HG02571 (cell line): ENCODE measurements around the gene SLC7A8.
A peak's percentile ranks its signal among the peaks of the same experiment; 100 is the strongest.

Experiments used
- ATAC-seq: cut with Tn5 transposase; IDR thresholded peaks from one replicate; pipeline ENCODE4 v1.9.1; 2021; ENCODE audit warnings: mild to moderate bottlenecking, moderate library complexity; ENCODE audit not compliant: unreplicated experiment

The SLC7A8 gene

DNA sequence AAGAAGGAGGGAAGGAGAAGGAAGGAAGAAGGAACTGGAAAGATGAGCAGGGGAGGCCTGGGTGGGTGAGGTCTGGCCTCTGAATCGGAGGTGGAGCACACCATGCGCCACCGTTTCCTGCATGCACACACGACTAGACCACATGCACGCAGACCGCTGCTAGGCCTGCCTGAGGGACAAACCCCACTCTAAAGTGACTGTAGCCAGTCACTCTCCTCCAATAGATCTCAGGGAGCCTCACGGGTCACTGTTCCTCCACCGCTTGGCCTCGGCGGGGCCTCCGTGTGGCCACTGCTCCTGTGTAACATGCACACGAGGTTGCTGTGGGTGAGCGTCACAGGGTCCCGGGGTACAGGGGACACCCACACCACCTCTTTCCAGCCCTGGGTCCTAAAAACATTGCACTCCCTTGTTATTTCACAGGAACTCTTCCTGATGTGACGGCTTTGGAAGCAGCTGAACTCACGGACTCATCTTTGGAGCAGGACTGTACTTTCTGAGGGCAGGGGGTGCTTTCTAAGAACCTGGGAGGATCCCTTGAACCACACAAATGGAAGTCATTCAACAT lies 46.8 kb downstream of the SLC7A8 start:
- ATAC-seq = no peak

DNA sequence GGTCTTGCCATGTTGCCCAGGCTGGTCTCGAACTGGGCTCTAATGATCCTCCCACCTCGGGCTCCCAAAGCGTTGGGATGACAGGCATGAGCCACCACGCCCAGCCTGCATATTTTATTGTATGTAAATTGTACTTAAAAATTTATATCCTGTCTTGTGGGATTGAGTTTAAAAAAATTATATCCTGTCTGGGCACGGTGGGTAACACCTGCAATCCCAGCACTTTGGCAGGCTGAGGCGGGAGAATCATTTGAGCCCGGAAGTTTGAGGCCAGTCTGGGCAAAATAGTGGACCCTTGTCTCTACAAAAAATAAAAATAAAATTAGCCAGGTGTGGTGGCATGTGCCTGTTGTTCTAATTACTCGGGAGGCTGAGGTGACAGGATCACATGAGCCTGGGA lies 50.5 kb downstream of the SLC7A8 start:
- no peak for ATAC-seq

DNA sequence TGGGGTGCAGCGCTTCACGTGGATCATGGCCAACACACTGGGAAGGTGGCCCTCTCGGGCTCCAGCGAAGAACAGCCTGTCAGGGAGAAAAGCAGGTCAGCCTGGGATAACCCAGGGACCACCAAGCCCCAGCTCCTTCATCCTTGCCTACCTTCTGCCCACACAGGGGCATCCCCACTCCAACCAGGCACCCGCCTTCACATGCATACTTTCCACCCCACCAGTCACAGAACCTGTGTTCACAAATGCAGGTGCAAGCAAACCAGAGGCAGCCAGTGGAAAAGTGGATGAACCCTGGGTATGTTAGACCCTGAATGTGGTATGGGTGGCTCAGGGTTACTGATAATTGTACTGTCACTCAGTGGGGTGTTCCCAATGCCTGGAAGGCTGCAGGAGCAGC lies 52.0 kb downstream of the SLC7A8 start:
- no peak for ATAC-seq

DNA sequence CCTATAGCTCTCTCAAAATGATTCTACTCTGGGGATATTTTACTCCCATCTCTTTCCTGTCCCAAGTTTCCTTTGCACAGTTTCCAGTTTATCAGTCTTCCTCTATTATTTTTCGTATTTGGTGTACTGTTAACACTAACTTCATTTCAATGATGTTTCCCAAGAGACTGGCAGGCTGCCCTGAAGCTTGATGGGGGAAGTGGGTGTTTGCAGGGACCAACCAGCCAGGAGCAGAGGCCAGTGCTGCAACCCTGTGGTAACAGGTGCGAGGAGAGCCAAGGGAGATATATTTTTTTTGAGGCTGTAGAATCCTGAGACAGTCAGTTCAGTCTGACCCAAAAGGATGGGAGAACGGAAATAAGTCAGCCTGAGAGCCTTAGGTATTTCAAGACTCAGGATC lies 52.6 kb downstream of the SLC7A8 start:
- no peak for ATAC-seq

DNA sequence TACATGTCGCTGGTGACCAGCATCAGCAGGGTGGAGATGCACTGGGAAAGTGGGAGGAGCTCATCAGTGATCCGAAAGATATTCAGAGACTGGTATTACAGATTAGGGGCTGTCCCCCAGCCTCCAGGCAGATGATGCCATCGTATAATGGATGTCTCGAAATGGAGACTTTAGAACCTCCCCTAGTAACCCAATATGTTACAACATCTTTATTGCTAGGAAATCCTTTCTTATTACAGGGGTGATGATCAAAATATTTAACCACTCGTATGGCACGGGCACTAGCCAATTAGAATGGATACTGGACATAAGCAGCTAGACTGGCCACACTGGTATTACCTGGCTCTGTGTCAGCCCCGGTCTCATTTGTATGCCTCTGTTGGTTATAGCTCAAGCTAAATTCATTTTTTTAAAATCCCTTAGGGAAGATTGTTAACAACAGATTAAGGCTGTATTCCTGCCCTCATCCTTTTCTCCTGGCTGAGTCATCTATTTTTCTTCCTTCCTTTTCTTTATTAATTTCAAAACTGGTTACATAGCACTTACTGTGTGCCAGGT lies 53.6 kb downstream of the SLC7A8 start:
- no peak for ATAC-seq

DNA sequence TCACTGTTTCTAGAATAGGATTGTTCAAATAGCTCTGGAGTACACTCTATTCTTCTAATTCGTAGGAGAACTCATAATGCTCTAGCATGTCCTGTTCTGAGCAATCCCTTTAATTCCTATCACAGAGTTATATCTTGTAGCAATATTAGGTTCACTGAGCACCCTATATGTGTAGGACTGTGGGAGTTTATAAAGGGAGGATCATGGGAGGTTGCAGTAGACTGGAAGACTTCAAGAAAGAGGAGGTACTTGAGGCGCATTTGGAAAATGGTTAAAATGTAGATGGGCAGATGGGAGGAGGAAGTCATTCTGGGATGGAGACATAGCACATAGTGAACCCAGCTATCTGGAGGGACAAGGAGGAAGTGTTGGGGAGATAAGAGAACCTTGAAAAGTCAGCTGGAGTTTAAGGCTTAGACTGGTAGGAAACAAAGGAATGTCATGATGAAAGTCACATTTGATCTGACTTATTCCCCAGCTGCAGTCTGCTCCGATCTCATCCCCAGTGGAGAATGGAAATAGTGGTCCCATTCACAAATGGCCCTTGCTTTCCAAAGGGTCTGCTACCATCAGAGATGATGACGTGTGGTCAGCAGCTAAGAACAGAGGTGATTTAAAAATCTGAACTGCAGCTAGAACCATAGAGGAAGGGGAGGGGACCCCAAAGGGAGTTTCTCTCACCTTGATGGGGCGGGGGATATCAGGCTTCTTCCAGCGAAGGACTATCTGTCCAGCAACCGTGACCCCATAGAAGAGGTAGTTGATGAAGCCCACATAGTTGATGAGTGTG lies 54.3 kb downstream of the SLC7A8 start:
- no peak for ATAC-seq

DNA sequence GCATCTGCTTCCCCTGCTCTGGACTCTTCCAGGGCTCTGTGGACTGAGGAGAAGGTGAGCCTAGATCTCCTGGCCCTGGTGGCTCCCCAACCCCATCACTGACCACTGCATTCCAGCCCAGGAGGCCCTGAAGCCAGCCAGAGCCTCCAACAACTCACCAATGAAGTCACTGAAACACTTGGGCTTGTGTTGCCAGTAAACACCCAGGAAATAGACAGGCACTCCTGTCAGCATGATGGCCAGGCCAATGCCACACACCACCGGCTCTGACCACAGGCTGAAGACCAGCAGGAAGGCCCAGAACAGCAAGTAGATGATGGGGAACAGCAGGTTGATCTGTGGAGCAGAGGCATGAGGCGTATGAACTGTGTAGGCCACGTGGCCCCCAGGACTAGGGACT lies 55.6 kb downstream of the SLC7A8 start:
- no peak for ATAC-seq

DNA sequence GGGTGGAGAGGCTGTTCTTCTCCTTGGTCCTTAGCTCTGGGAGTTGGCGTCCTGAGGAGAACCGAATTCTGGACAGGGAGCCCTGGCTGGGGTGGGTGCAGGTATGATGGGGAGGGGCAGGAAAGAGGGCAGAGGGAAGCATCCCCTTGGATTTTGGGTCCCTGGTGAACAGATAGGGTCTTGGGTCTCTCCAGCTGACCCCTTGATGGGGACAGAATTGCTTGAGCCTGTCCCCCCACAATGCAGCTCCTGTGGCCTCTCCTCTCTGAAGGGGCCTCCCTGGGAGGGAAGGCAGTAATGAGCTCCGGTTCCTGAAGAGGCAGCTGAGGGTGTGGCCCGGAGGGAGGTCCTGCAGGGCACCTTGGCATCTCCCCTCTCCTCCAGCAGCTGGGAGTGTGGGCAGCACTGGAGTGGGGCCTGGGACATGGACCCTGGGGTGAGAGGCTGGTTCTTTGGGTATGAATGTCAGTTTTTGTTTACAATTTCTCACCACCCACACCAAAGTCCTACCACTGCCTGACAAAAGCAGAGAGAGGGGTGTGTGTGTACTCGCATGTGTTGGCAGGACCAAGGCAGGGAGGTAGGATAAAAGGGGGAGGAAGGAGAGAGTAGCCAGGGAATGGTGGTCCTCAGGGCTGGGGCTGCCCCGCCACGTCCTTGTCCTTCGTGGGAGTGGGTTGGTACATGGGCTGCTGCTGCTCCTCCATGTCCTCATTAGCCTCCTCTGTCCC lies 56.7 kb downstream of the SLC7A8 start:
- ATAC-seq = no peak

DNA sequence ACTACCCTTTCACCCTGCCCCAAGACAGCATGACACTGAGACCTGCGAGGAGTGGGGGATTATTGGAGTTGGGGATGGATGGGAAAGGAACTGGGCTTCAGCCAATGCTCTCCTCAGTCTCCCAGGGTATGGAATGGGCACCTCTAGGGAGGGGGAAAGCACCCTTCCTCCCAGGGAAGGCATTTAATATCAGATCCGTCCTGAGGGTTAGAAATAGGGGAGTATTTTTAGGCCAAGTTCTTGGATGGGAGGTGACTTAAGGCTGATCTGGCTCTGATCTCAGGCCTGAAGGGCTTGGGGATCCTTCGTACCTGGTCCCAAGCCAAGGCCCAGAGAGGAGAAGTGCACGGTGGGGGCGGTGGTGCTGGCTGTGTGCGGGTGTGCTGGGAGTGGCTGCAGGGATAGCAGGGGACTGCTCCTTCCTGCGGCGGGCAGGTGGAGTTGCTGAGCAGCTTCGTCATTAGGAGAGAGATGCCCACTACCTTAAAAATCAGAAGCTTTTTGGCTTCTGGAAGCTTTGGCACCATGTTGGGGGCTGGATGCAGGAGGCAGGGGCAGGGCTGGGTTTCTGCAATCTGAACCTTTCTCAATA lies 57.4 kb downstream of the SLC7A8 start:
- no peak for ATAC-seq

DNA sequence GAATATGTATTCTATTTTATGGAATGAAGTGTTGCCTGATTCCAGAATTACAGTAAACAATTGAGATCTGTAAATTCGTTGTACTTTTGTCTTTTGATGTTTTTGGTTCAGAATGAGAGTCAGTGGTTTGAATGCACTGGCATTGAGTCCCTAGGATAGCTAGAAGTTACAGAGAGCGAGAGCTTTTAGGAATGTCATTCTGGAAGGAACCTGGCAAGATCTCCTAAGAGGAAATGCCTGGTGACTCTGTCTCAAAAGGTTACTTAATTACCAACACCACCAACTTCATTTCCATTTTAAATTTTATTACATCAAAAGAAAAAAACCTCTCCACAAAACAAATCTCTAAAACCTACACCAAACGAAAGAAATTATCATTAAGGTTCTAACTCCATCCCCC lies 58.4 kb downstream of the SLC7A8 start:
- no peak for ATAC-seq

DNA sequence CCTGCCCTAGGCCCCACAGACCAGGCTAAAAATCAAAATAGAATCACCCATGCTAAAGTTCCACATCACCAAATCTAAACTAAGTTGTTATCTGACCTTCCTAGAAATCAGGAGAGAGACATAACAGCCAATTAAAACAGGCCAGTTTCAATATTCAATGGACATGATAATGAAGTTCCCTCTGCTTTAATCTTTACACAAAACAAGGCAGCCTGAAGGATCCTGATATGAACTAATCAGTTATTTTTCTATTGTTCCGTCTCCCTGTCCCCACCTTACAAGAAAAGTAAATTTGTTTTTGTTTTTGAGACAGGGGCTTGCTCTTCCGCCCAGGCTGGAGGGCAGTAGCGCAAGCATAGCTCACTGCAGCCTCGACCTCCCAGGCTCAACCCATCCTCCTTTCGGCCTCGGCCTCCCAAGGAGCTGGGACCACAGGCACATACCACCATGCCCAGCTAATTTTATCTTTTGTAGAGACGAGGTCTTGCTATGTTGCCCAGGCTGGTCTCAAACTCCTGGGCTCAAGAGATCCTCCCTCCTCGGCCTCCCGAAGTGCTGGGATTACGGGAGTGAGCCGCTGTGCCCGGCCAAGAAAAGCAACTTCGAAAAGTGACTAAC lies 59.0 kb downstream of the SLC7A8 start:
- no peak for ATAC-seq

DNA sequence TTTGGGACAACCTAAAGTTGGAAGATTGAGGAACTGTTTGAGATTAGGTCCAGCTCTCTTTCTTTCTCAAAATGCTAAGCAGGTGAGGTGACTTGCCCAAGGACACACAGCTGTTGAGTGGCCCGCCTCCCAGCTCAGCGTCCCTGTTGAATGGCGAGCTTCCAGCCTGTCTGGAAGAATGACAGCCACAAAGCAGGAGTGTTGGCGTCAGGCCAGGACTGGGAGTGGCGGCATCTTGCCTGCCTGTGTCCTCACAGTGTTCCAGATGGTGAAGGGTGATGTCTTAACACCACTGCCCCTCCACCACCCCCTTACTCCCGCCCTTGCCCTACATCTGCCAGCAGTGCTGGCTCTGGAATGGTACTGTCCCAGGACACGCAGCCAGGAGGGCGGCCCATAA lies 60.0 kb downstream of the SLC7A8 start:
- no peak for ATAC-seq

DNA sequence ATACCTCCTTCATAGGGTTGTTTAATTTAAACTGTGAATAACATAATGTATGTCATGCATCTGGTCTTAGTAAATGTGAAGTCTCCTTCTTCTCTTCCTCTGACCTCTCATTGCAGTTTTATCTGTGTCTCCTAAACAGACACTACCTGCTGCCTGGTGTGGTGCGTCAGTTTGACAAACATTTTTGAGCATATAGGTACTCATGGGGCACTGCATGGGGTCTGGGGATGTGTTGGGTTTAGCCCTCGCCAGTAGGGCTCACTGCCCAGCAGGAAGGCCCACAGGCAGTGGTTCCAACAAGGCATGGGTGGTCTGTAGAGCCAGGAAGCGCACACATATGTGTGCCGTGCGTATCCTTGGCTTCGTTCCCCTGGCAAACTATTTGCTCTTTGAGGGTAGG lies 61.4 kb downstream of the SLC7A8 start:
- no peak for ATAC-seq

DNA sequence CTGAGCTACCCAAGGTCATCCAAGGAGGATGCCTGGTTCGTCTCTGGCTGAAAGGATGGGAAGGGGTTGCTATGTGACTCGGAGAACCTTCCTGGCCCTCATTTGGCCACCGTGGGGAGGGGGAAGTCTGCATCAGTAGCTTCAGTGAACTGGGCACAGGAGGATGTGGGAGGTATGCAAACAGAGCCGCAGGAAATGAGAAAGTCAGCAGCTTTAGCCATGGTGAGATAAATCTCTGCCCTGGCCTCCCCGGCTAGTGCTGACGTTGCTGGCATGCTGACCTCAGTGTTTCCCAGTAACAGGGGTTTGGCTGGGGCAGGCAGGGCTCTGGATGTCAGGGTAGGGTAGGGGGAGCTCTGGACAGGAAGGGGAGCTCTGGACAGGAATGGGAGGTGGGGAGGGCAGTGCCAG lies 62.1 kb downstream of the SLC7A8 start:
- no peak for ATAC-seq

DNA sequence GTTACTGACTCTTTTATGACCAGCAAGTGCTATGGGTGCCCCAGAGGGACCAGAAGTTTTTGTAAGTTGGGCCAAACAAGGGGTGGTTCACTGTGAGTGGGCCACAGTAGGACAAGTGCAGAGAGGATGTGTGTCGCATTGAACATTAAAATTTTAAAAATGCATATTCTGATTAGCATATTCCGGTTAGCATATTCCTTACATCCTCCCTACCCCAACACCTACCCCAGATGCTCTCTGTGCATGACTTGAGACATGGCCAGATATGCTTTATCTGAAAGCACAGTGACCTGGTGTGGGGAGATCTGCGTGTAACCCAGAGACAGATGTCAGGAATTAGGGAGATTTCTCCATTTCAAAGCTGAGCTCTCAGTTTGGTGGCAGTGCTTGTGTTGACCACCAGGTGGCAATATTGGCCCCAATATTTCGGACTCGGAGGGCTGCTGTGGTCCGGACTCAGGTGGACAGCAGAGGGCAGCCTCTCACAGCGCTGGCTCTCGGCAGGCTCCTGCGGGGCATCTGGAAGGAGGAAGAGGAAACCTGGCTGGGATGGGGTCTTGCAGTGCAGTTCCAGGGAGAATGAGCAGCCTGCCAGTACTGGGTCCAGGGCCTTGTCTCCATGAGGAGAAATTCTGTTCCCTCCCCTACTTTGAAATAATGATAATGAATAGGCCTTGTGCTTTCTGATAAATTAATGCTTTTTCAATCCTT lies 62.8 kb downstream of the SLC7A8 start:
- peak; percentile 75 for ATAC-seq

DNA sequence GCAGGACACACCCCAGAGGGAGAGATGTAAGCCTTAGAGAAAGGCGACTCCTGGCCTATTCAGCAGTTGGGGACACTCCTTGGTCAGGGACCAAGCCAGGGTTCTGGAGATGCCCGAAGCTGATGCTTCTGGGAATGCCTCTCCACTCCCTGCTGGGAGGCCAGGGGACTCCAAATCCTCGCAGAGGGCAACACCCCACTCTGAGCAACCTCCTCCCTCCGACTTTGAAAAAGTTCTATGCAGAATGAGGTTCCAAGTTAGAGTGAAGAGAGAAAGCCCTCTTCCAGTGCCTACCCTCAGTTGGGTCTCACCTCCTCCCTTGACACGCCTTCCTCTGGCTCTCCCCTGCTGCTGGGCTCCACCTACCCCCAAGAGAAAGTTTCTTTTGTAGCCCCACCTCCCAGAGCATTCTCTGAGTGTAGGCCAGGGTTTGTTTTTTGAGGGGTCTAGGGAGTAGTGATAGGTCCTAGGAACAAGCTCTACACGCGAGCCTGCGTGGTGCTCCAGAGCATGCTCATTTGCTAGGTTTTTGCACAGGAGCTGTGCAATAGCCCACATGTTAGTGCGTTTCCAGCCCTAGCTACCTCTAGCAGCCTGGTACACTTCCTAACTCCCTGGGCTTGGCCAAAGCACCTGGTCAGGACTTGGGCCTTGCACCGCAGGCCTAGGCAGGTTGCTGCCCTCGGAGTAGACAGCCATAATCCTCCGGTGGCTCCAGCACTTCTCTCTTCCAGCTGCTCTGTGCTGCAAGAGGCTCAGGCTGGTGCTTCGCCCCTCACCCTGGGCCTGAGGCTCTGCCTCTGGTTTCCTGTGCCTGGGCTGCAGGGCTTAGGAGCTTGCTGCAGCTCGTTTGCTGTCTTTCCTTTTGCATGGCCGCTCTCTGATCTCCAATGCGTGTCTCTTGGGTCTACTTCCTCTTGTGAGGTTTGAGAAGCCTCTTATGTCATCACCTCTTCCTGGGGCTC lies 63.8 kb downstream of the SLC7A8 start:
- ATAC-seq = no peak

DNA sequence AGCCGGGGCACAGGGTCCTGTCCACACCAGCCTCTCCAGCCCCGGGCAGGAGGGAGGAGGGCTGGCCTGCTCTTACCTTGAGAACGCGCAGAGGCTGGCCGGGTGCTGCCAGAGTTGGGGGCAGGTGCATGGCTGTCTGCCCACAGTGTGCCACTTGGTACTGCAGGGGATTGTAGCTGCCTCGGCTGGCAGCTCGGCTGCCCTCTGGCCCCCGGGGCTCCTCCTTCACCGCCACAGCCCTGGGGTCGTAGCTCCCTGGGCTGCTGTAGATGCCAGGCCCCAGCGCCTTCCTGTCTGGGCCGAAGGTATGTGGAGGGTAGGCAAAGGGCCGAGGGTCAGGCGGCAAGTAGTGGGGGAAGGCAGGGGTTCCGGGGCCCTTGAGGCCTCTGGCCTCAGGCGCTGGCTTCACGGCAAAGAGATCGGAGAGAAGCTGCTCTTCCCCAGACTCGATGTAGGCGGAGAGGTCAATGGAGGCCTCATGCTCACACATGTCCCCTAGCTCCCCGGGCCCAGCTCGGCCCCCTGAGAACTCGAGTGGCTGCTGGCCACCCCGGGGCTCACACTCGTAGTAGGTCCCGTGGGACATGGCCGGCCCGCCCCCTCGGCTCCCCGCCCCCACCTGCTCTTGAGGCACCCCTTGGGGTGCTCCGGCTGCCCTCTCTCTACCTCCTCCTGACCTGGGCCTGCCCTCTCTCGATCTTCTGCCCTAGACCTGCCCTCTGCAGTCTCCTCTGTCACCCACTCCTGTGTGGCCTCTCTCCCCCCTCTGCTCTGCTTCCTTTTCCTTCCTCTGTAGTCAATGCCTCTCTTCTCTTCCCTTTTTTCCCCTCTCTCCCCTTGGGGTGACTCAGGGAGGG lies 64.7 kb downstream of the SLC7A8 start, which contains the start of gene CEBPE:
Gene CEBPE (minus strand): TSS at position 750 of the 857 bp plus-strand sequence. CDS start 164 bp downstream, at position 586.
- no peak for ATAC-seq

DNA sequence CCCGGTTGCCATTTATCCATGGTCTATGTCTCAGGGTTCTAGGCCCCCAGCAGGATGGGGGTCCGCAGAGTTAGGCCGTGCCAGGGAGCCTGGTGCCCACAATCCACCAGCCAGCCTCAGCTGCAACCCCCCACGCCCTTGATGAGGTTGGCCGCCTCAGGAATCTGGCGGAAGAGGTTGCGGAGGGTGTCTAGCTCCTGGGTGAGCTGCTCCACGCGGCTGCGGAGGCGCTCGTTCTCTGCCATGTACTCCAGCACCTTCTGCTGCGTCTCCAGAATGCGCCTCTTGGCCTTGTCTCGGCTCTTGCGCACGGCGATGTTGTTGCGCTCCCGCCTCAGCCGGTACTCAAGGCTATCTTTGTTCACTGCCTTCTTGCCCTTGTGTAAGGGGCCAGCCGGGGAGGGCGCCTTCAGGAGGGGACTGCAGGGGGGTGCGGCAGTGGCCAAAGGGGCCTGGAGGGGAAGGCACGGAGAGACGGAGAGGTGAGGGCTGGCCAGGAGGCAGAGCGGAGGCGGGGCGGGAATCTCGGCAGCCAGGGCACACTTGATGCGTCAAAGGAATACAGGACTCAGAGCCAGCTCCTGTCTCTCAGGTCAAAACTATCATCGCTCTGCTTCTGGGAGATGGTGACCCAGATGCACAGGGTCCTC lies 66.0 kb downstream of the SLC7A8 start:
- ATAC-seq = no peak
